ENCODE data around the gene NRAP.

- TF ChIP-seq POLR2A (IDR thresholded peaks at IDR 0.05; ENCODE audit: low read length) (no peak), GATA1 (IDR thresholded peaks at IDR 0.05; ENCODE audit: low read depth, low read length) (no peak)
Measured at GRCh38 chr10:113631684-113632367, 32.0 kb downstream of the NRAP start.
